Measurements from ENCODE around the gene GRM8. TPM values are rescaled to one million over a fixed set of nuclear protein-coding genes. Genes with fewer than 3 reads are reported as not detected.

GRM8 gene
- total RNA-seq, 2 experiments from 2014 or later: not detected

GRCh38 chr7:126778101-126778500 is 474.6 kb downstream of the GRM8 start:
- ChIA-PET CTCF (no interaction called here), POLR2A (no interaction called here)

GRCh38 chr7:126776498-126776897 is 476.2 kb downstream of the GRM8 start:
- POLR2A ChIA-PET: no interaction called here

DNA sequence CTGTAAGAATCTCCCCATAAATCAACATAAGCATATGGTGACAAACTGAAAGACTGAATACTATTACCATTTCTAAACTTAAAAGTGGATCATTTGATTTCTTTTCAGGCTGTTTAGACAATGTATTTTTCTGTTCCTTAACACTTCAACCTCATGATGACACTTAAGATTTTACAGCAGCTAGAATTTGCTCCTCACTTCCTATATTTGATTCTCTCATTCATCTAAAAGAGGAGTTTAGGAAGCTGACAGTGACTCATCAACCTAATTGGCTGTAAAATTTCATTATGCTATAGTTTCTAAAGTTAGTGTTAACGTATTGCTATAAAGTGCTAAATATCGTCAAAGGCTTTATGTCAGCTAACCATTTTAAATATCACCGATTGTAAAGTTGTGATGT is 478.7 kb downstream of the GRM8 start:
- ChIA-PET POLR2A (no interaction called here), CTCF (no interaction called here)

More at GRCh38 chr7:126776498-126776897, 476.2 kb downstream of the GRM8 start:
- CTCF ChIA-PET: no interaction called here

DNA sequence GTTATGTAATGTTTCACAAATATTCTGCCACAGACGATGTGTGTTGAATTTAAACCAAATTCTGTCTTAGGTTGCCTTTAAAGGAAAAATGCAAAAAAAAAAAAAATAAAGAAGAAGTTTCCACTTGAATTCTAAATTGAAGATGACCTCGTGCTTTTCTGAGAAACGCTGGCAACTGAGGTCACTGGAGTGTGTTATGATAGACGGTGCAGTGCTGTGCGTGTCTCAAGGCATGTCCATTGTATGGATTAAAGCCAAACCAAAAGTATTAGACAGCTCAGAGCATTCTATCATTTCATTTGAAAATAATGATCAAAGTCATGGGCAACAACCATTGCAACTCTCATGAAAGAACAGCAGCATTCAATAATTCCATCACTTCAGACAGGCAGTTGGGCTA is 483.9 kb downstream of the GRM8 start:
- ChIA-PET POLR2A (no interaction called here), CTCF (no interaction called here)

- ChIA-PET POLR2A (no interaction called here), CTCF (no interaction called here)
Measured at GRCh38 chr7:126760914-126761577, 491.7 kb downstream of the GRM8 start.

- POLR2A ChIA-PET: no interaction called here
- CTCF ChIA-PET: no interaction called here
Measured at GRCh38 chr7:126755381-126755780, 497.4 kb downstream of the GRM8 start.

- CTCF ChIA-PET: no interaction called here
- POLR2A ChIA-PET: no interaction called here
Measured at GRCh38 chr7:126750207-126750911, 502.4 kb downstream of the GRM8 start.

DNA sequence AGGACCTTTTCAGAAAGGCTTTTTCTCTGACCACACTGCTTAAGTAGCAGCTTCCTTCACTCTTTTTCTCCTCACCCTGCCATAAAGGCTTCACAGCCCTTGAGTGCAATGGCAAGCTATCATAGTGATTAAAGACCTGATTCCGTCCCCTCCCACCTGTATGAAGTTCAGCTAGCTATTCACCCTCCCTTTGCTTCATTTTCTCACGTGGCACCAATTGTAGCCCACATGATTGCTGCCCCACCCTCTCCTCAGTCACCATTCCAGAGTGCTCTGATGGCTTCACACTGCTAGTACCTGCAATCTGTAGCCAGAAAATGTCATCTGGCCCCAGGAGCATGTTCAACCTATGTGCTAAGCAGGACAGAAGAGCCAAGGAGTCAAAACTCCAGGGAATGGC is 523.8 kb downstream of the GRM8 start:
- CTCF ChIA-PET: no interaction called here
- POLR2A ChIA-PET: no interaction called here

DNA sequence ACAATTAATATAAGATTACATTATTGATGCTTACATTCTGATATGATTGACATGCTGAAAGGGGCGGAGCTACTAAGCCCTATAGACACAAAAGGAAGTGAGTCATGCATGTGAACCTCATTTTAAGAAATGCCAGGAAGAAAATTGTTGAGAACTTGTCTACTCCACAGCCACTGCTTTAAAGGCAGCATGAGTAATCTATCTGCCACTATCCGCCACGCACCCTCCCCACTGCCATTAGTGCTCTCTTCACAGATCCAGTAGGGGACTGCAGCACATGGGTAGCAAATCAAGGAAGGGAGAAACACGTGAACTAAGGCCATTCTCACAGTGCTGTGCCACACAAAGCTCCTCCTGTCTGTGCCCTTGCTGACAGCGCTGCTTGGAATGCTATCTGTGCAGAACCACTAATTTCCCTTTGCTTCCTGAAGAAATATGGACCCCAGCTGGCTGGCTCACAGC is 524.8 kb downstream of the GRM8 start:
- POLR2A ChIA-PET: no interaction called here
- CTCF ChIA-PET: no interaction called here

DNA sequence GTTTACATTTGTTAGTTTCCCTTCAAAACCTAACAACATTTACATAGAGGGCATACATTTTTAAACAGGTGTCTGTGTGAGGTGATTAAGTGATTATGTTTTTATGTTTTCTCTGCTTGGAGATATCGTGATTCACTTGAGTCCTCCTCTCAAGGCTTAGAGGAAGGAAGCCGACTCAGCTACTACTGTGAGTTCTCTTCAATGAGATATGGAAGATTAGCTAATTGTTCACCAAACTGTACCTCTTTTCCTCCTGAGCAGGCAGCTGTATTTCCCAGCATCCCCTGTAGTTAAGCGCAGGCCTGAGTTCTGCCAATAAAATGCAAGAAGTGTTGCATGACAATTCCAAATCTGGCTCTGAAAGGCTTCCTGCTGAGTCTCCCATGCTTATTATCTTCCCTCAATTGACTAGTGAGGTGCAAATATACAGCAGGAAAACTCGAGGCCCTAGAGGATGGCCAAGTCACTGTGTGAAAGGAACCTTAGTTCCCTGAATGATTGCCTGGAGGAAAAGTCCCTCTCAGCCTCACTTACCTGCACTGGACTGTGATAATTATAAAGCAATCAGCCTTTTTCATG is 528.7 kb downstream of the GRM8 start:
- ChIA-PET CTCF (no interaction called here), POLR2A (no interaction called here)

- POLR2A ChIA-PET: interaction anchor here (0.6 kb wide), 1 partner anchor 154 kb away, joined by 4 read pairs; no protein-coding TSS in a partner anchor
- CTCF ChIA-PET: no interaction called here
Measured at GRCh38 chr7:126720232-126720631, 532.5 kb downstream of the GRM8 start.

GRCh38 chr7:126718419-126718818 is 534.3 kb downstream of the GRM8 start:
- POLR2A ChIA-PET: no interaction called here
- CTCF ChIA-PET: no interaction called here

DNA sequence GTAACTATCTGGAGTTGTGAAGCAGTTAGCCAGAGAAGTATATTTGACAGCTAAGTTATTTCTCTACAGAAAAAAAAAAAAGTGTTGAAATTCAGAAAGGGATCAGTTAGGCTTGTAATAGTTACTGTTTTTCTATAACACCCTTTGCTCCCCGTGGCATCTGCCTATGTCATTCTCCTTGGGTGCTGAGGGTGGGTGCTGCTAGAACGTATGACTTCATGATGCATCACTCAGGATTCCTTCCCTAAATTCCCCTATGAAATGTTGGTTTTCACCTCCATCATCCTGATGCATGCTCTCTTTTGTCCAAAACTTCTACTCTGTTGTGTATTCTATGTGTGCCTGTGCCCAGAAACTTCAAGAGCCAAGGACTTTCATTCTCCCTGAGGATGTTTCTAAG is 536.4 kb downstream of the GRM8 start:
- ChIA-PET CTCF (no interaction called here), POLR2A (no interaction called here)

DNA sequence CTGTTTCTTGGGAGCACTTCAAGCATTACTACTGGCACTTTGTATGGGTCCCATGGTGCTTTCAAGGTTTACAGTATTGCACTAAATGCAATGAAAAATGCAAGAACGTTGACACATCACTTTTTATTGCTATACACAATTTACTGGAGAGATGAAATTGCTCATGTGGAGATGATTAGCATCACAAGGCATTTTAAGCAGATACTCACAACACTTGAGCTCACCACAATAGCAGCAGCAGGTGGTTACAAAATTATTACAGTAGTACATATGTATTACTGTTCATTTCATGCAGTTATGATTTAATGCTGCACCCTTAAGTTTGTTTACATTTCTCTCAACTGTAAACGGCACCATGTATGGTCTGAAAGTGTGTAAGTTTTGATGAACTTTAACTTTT is 537.7 kb downstream of the GRM8 start:
- POLR2A ChIA-PET: no interaction called here
- CTCF ChIA-PET: no interaction called here

GRCh38 chr7:126702242-126703016 is 550.3 kb downstream of the GRM8 start:
- ChIA-PET CTCF (no interaction called here), POLR2A (no interaction called here)

- CTCF ChIA-PET: no interaction called here
Measured at GRCh38 chr7:126700807-126701604, 551.7 kb downstream of the GRM8 start.

DNA sequence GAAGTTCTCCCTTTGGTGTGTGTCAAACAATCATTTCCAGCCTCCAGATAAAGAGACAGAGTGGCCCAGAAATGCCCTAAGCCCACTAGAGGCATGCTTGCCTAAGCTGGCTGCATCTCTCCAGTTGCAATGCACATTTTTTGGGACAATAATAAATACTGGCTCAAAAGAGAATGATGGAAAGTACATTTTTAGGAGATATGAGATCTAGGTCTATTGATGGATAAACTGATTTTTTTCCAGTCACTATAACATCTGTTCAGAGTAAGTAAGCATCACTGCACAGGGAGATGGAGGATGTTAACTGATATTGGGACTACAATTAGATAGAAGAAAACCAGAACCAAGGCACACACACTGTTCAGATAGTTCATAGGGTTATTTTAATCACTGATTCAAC is 553.0 kb downstream of the GRM8 start:
- ChIA-PET POLR2A (no interaction called here), CTCF (no interaction called here)

More at GRCh38 chr7:126700807-126701604, 551.7 kb downstream of the GRM8 start:
- POLR2A ChIA-PET: no interaction called here

GRCh38 chr7:126698909-126699308 is 553.8 kb downstream of the GRM8 start:
- ChIA-PET CTCF (no interaction called here), POLR2A (no interaction called here)

- POLR2A ChIA-PET: no interaction called here
- CTCF ChIA-PET: no interaction called here
Measured at GRCh38 chr7:126698446-126698845, 554.3 kb downstream of the GRM8 start.
